ENCODE data around the gene SLC34A3.

GRCh38 chr9:137183980-137184595, 46.6 kb upstream of the SLC34A3 start:
- TF ChIP-seq CTCF (IDR thresholded peaks at IDR 0.05; ENCODE audit: low read depth, low read length) (no peak), EZH2phosphoT487 (IDR thresholded peaks at IDR 0.05; ENCODE audit: low read depth) (no peak)

All from OCI-LY3 (cell line).